ENCODE measurements around the gene LTF.
"Not testable (repeated sequence)": the region's sequence is repeated elsewhere in the genome, so short reads cannot be mapped to it uniquely, and the experiment has no call there.

The LTF gene

GRCh38 chr3:46429671-46430070 lies 35.0 kb downstream of the LTF start:
- peak overlapping the region; percentile 84 for H3K27ac ChIP-seq
- TF ChIP-seq, protein P1, sequence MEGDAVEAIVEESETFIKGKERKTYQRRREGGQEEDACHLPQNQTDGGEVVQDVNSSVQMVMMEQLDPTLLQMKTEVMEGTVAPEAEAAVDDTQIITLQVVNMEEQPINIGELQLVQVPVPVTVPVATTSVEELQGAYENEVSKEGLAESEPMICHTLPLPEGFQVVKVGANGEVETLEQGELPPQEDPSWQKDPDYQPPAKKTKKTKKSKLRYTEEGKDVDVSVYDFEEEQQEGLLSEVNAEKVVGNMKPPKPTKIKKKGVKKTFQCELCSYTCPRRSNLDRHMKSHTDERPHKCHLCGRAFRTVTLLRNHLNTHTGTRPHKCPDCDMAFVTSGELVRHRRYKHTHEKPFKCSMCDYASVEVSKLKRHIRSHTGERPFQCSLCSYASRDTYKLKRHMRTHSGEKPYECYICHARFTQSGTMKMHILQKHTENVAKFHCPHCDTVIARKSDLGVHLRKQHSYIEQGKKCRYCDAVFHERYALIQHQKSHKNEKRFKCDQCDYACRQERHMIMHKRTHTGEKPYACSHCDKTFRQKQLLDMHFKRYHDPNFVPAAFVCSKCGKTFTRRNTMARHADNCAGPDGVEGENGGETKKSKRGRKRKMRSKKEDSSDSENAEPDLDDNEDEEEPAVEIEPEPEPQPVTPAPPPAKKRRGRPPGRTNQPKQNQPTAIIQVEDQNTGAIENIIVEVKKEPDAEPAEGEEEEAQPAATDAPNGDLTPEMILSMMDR (conservative IDR thresholded peaks at IDR 0.05): no peak

DNA sequence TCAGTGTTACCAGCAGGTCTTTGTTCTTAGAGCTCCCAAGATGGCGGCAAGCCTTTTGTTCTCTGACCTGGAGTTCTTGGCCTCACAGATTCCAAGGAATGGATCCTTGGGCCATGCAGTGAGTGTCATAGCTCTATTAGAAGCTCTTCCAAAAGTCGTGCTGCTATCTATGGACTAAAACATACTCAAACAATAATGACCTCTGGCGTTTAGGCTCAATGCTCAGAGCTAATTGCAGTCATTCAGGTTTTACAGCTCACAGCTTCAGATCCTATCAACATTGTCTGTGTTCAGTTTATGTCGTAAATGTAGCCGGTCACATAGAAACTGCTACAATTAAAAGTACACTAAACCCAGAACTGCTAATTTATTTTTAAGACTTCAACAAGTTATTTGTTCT lies 35.5 kb downstream of the LTF start:
- TF ChIP-seq, protein P1 (conservative IDR thresholded peaks at IDR 0.05): no peak
- peak overlapping the region; percentile 84 for H3K27ac ChIP-seq

DNA sequence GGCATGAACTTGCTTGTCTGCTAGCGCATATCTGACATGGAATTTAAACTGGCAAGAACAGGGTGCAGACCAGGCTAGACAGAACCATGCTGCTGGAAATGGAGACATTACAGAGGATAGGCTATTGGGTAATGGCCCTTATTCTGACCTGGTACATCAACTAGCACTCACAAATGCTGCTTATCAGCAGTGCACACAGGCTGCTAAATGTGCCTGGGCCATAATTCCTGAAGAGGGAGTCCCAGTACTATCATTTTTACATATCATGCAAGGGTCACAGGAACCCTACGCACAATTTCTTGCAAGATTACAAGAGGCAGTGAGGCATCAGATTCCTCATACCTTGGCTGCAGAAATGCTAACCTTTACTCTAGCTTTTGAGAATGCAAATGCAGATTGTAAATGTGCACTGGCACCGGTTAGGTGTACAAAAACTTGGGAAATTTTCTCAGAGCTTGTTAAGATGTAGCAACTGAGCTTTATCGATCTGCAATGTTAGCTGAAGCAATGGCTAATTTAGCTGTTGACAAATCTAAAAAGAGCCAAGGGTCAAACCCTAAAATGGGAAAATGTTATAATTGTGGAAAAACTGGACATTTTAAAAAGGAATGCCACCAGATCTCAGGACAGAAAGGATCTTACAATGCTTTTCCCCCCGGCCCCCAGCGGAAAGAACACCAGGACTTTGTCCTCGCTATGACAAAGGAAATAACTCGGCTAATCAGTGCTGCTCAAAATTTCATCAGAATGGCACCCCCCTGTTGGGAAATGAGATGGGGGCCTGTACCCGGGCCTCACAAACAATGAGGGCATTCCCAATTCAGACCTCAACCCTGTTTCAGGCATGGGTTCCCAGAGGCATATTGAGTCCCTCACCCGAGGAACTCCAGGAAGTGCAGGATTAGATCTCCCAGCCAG lies 36.5 kb downstream of the LTF start:
- TF ChIP-seq, protein P1 (conservative IDR thresholded peaks at IDR 0.05): peak; percentile 56
- H3K27ac ChIP-seq: peak overlapping the region; percentile 84

GRCh38 chr3:46427404-46427803 lies 37.3 kb downstream of the LTF start:
- not testable (repeated sequence) for H3K27ac ChIP-seq

DNA sequence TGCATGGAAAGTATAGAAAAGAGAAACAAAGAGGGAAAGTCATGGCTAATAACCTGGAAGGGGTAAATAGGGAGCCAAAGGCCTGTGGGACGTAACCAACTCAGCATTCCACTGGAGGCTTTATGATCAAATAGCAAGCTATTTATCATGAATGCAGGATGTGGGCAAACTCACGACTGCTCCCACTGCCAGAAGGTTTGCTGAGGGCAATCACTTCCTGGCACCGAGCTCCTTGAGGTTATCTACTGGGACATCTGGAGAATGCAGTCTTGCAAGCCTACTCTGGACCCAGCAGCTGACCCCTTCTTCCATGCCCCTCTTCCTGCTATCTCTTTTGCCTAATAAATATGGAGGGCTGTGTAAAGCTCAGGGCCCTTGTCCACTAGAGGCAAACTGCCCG lies 38.2 kb downstream of the LTF start:
- peak overlapping the region; percentile 32; the same call in 1 of the 2 replicates for H3K27ac ChIP-seq

DNA sequence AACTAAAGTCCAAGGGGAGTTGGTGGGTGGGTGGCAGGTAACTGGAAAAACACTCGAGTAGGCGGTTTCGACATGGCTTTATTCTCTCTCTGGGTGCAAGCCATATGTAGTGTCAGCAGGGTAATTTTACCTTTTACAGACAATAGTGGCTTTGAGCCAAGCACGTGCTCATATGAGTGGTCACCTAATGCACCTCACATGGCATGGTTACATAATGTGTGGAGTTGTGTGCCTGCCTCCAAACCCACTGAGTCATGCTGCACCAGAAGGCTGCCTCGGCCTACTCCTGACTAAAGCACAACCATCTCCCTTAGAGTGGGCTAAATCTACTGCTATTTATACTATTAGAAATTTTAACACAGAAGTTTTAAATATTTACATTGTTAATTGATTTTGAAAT lies 41.1 kb downstream of the LTF start:
- H3K27ac ChIP-seq: no peak overlapping the region; the same call in 1 of the 2 replicates
- TF ChIP-seq, protein P1 (conservative IDR thresholded peaks at IDR 0.05): no peak

- TF ChIP-seq, protein P1 (conservative IDR thresholded peaks at IDR 0.05): no peak
- H3K27ac ChIP-seq: no peak overlapping the region; the same call in 1 of the 2 replicates
Measured at GRCh38 chr3:46422617-46423016, 42.1 kb downstream of the LTF start.

GRCh38 chr3:46420931-46421330 lies 43.8 kb downstream of the LTF start:
- no peak overlapping the region for H3K27ac ChIP-seq
- TF ChIP-seq, protein P1 (conservative IDR thresholded peaks at IDR 0.05): no peak
